Upper lobe of left lung (tissue), 4 donors: Measurements from ENCODE around the gene WNK2.

Experiments
- CTCF ChIP-seq, 6 experiments: fragments of 450-650 bp in 4 of 6; fragments of 200-600 bp in 2 of 6; sonication (generic) in 2 of 6; IDR thresholded peaks; one replicate each; pipeline ENCODE4 v1.5.1; 2016 to 2019; ENCODE audit warnings: antibody characterized with exemption in 6 of 6
- EP300 ChIP-seq, 4 donors: sonication (generic); formaldehyde crosslinking; IDR thresholded peaks; one replicate each; pipeline ENCODE4 v1.5.1; 2017; ENCODE audit warnings: antibody characterized with exemption in 4 of 4, control low read depth in 2 of 4
- POLR2A ChIP-seq, 4 donors: fragments of 450-650 bp; IDR thresholded peaks; one replicate each; pipeline ENCODE4 v1.5.1; 2016 to 2017; ENCODE audit warnings: antibody characterized with exemption in 4 of 4, mild to moderate bottlenecking in 2 of 4

- TF ChIP-seq CTCF (IDR thresholded peaks at IDR 0.05) (no peak), POLR2A (IDR thresholded peaks at IDR 0.05) (no peak), EP300 (IDR thresholded peaks at IDR 0.05) (no peak)
Measured at GRCh38 chr9:93228453-93228852, 44.5 kb downstream of the WNK2 start.
